MG63 (cell line): ENCODE data around the gene NAPB. TPM values are rescaled to one million over a fixed set of nuclear protein-coding genes. Genes with fewer than 3 reads are reported as not detected.

Experiments used
- DNase-seq: peaks from one replicate; pipeline ENCODE4 v3.0.0-alpha.2; 2020
- H3K27me3 ChIP-seq: fragments of 250-450 bp; sonication (Bioruptor Pico); 2 replicates; pipeline ENCODE4 v1.5.1; 2020; ENCODE audit warnings: mild to moderate bottlenecking, moderate library complexity
- H3K36me3 ChIP-seq: fragments of 250-450 bp; sonication (Bioruptor Pico); 2 replicates; pipeline ENCODE4 v1.5.1; 2020; ENCODE audit warnings: mild to moderate bottlenecking, moderate library complexity
- H3K4me3 ChIP-seq: fragments of 250-450 bp; sonication (Bioruptor Pico); 2 replicates; pipeline ENCODE4 v1.5.1; 2020; ENCODE audit warnings: mild to moderate bottlenecking, moderate library complexity
- H3K9me3 ChIP-seq: fragments of 250-450 bp; sonication (Bioruptor Pico); 2 replicates; pipeline ENCODE4 v1.5.1; 2020; ENCODE audit warnings: mild to moderate bottlenecking, moderate library complexity
- total RNA-seq: library from RNA; depleted of rRNA; stranded (reverse); fragments of >200 nt; shearing (Covaris generic); gene quantifications from 2 replicates; pipeline ENCODE4 v1.2.3, GENCODE V29; 2014; ENCODE audit warnings: low replicate concordance

NAPB gene
- total RNA-seq, 1 experiment from 2014 or later = 0.82 TPM

GRCh38 chr20:23444859-23445258 lies 23.6 kb upstream of the NAPB start:
- no peaks in the 10 kb centered on the region for H3K27me3 ChIP-seq
- DNase-seq = no peak
- no peaks in the 10 kb centered on the region for H3K9me3 ChIP-seq
- no peak overlapping the region for H3K4me3 ChIP-seq
- no peaks in the 10 kb centered on the region for H3K36me3 ChIP-seq

GRCh38 chr20:23442436-23442835 lies 21.1 kb upstream of the NAPB start:
- H3K27me3 ChIP-seq = no peaks in the 10 kb centered on the region
- H3K4me3 ChIP-seq = no peak overlapping the region
- DNase-seq = no peak
- H3K9me3 ChIP-seq = no peaks in the 10 kb centered on the region
- no peaks in the 10 kb centered on the region for H3K36me3 ChIP-seq

- Histone ChIP-seq H3K27me3 (no peaks in the 10 kb centered on the region), H3K36me3 (no peaks in the 10 kb centered on the region), H3K4me3 (no peak overlapping the region)
Observed at GRCh38 chr20:23441850-23442313, 20.6 kb upstream of the NAPB start.

GRCh38 chr20:23440004-23440403 lies 18.7 kb upstream of the NAPB start:
- H3K9me3 ChIP-seq = no peaks in the 10 kb centered on the region
- H3K27me3 ChIP-seq = no peaks in the 10 kb centered on the region
- no peaks in the 10 kb centered on the region for H3K36me3 ChIP-seq
- no peak for DNase-seq
- no peak overlapping the region for H3K4me3 ChIP-seq

More at GRCh38 chr20:23441850-23442313, 20.6 kb upstream of the NAPB start:
- no peaks in the 10 kb centered on the region for H3K9me3 ChIP-seq
- peak; percentile 29 for DNase-seq

GRCh38 chr20:23438661-23439060 lies 17.4 kb upstream of the NAPB start:
- Histone ChIP-seq H3K4me3 (no peak overlapping the region), H3K9me3 (no peaks in the 10 kb centered on the region), H3K27me3 (no peaks in the 10 kb centered on the region), H3K36me3 (no peaks in the 10 kb centered on the region)
- no peak for DNase-seq

DNA sequence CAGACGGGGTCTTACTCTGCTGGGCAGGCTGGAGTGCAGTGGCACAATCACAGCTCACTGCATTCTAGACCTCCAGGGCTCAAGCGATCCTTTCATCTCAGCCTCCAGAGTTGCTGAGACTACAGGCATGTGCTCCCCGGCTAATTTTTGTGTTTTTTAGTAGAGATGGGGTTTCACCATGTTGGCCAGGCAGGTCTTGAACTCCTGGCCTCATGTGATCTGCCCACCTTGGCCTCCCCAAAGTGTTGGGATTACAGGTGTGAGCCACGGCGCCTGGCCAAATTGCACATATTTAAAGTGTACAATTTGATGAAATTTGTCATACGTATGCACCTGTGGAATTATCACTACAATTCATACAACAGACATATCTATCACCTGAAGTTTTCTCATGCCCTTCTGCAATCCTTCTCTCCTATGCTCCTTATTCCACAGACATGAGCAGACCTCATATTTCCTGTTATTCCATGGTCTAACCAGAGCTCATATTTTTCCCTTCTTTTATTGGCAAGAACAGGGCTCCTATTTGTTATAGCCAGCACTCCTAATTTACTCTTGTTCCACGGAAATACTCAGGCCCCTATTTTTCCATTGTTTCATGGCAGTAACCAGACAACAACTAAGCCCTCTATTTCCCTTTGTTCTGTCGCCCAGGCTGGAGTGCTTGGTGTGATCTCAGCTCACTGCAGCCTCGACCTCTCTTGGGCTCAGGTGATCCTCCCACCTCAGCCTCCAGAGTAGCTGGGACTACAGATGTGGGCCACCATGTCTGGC lies 16.0 kb upstream of the NAPB start:
- H3K9me3 ChIP-seq = no peaks in the 10 kb centered on the region
- no peaks in the 10 kb centered on the region for H3K36me3 ChIP-seq
- DNase-seq = no peak
- H3K27me3 ChIP-seq = no peaks in the 10 kb centered on the region
- no peak overlapping the region for H3K4me3 ChIP-seq

DNA sequence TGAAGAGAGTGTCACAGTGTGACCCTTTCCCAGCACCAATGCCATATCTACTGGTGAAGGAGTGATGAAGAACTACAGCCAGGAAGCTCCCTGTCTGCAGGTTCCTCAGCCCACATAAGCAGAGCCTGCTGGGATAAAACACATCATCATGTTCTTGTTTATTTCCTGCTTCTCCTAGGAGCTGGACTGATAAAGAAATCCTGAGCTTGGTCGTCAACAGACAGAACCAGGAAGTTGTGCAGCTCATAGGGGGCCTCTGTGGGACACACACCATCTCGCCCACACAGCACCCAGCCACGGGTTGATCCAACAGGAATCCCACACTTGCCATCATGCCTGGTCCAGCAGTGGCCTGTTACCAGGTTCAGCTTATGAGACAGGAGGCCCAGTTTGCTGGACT lies 15.4 kb upstream of the NAPB start:
- Histone ChIP-seq H3K36me3 (no peaks in the 10 kb centered on the region), H3K27me3 (no peaks in the 10 kb centered on the region), H3K4me3 (no peak overlapping the region), H3K9me3 (no peaks in the 10 kb centered on the region)
- DNase-seq = no peak

DNA sequence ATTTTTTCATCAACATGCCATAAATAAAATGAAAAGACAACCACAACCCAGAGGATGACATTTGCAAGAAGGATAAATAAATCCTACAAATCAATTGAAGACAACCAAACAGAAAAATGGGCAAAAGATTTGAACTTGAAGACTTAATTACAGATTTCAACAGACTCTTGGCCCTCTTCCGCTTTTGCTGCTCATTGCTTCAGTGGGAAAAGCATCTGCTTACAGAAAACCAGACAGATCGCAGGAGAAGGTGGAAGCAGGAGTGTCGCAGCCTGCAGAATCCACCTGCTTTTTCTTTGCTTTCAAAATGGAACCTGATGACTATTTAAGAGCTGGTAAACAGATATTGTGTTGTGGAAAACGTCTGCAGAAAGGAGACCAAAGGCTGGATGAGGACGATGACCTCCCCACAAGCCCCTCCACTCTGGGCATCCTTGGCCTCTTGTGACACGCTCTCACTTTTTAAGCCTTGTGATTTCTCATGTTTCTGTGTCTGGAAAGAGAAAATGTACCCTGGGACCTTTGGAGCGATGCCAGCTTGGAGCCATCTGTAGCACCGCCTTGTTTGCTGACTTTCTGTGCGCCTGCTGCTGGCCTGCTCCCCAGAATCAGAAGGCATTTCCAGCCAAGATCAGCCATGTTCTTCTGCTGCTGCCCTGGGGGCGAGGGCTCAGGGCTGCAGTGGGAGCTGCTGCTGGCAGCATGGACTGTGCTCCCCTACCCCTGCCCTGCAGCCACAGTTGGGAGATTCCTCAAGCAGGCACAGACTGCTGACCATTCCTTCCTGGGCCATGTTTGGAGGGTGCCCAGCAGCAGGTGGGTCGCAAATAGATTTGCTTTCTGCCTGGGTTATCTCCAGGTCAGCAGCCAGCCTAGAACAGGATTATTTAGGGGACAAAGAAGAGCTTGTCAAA lies 14.6 kb upstream of the NAPB start:
- DNase-seq = no peak
- no peak overlapping the region for H3K4me3 ChIP-seq
- no peaks in the 10 kb centered on the region for H3K36me3 ChIP-seq
- H3K27me3 ChIP-seq = no peaks in the 10 kb centered on the region
- no peaks in the 10 kb centered on the region for H3K9me3 ChIP-seq

- H3K27me3 ChIP-seq = no peaks in the 10 kb centered on the region
- DNase-seq = no peak
Observed at GRCh38 chr20:23434521-23435313, 13.4 kb upstream of the NAPB start.

DNA sequence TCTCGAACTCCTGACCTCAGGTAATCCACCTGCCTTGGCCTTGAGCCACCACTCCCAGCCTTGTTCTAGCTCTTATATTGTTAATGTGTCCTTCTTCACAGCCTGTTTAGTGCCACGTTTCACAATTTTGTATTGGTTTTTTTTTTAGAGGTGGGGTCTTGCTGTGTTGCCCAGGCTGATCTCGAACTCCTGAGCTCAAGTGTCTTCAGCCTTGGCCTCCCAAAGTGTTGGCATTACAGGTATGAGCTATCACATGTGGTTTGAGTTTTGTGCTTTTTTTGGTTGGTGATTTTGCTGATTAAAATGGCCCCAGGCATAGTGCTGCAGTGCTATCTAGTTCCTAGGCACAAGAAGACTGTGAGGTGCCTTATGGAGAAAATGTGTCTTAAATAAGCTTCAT lies 12.3 kb upstream of the NAPB start:
- DNase-seq = no peak
- no peaks in the 10 kb centered on the region for H3K9me3 ChIP-seq
- no peak overlapping the region for H3K4me3 ChIP-seq
- no peaks in the 10 kb centered on the region for H3K36me3 ChIP-seq
- no peaks in the 10 kb centered on the region for H3K27me3 ChIP-seq

More at GRCh38 chr20:23434521-23435313, 13.4 kb upstream of the NAPB start:
- H3K4me3 ChIP-seq = no peak overlapping the region
- no peaks in the 10 kb centered on the region for H3K9me3 ChIP-seq
- H3K36me3 ChIP-seq = no peaks in the 10 kb centered on the region

- H3K4me3 ChIP-seq = no peak overlapping the region
- DNase-seq = no peak
- H3K36me3 ChIP-seq = no peaks in the 10 kb centered on the region
- no peaks in the 10 kb centered on the region for H3K9me3 ChIP-seq
- H3K27me3 ChIP-seq = no peaks in the 10 kb centered on the region
Observed at GRCh38 chr20:23425129-23425528, 3.8 kb upstream of the NAPB start.

DNA sequence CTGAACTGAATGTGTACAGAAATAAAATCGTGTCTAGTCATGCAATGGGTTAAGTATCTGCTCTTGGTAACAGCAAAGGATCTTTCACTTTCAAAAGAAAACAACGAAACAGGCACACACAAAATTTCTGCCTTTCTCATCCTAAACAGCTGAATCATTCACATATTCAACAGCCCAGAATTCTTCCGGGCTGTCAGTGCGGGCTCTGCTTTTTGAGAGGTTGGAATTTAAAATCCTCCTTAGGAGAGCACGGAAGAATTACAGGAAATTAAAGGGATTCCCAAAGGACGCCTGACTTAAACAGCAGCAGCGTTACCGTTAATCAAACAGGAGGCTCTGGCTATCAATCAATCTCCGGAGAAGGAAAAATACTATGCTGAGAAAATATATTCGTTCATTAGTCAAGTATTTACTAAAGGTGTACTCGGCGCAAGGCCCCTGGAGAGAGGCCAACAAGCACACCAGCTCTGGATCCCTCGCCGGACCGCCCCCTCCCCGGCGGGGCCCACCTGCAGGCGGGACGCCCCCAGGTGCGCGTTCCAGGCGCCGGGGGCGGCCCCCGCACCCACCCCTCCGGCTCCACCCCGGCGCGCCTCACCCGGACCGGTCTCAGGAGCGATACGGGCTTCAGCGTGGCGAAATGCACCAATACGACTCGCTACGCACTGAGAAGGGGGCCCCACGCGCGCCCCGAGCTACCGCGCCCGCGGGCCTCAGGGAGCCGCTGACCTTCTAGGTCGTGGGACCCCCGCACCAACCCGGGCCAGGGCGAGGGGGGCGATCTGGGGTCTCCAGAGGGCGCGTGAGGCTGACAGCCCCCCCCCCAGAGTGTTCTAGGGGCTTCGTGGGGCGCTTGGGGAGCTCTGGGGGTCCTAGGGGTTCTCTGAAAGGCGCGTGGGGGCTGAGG lies 1.0 kb downstream of the NAPB start:
- H3K9me3 ChIP-seq = no peaks in the 10 kb centered on the region
- DNase-seq = no peak
- H3K36me3 ChIP-seq = no peaks in the 10 kb centered on the region
- H3K4me3 ChIP-seq = peak overlapping the region; percentile 73
- H3K27me3 ChIP-seq = no peaks in the 10 kb centered on the region

DNA sequence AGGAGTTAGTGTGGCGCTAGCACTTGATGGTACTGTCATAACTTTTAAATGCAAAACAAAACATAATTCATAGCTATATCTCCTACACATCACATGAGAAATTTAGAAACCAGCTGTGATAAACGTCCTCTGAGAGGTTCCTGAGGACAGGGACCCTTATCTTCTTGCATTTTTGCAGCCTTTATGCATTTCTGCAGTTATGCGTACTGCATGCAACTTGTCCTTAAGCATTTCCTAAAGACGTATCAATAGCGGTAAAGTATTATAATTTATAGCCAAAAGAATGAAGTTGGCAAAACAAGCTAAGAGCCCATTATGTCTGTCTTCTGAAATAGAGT lies 1.7 kb downstream of the NAPB start:
- no peaks in the 10 kb centered on the region for H3K27me3 ChIP-seq
- H3K36me3 ChIP-seq = no peaks in the 10 kb centered on the region
- peak overlapping the region; percentile 73 for H3K4me3 ChIP-seq
- H3K9me3 ChIP-seq = no peaks in the 10 kb centered on the region
- no peak for DNase-seq

DNA sequence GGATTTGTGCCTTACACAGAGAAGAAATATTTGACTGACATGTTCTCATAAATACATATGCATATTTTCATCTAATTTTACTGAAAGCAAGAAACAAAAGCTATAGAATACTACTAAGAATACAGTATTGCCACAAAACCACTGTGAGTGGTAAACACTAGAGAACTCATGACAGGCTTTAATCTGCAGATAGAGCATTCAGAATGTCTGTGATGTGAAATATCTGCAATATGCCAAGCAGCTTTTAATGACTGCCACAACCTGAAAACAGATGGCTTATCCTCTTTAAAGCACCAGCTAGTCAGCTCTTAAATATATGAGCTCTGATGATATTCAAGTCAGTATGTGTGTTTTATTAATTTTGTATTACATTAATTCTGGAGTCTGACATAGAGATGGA lies 3.4 kb downstream of the NAPB start:
- Histone ChIP-seq H3K36me3 (no peaks in the 10 kb centered on the region), H3K9me3 (no peaks in the 10 kb centered on the region), H3K27me3 (no peaks in the 10 kb centered on the region), H3K4me3 (no peak overlapping the region)
- DNase-seq = no peak

DNA sequence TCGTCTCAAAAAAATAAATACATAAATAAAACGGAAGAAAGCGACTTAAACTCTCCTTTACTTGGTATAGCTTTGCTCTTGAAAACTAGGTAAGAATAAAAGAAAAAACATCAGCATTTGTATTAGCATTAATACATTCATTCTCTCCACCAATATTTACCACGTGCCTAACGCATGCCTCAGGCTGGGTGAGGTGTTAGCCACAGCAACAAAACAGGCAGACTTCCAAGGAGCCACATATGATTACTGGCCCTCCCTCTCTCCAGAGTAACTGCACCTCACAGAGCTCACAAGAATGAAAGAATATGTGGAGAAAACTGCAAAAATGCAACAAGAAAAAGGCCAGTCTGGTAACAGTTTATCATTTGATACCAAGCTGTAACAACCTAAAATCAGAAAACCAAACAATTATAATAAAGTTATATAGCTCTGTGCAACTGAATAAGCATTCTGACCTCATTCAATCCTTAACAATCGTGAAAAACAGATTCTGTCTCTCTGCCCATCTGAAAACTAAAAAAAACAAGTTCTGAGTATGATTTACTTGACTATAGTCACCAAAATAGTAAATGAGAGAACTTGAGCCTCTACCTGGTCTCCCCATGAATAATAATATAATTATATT lies 5.2 kb downstream of the NAPB start:
- Histone ChIP-seq H3K4me3 (no peak overlapping the region), H3K9me3 (no peaks in the 10 kb centered on the region), H3K27me3 (no peaks in the 10 kb centered on the region), H3K36me3 (no peaks in the 10 kb centered on the region)
- no peak for DNase-seq

DNA sequence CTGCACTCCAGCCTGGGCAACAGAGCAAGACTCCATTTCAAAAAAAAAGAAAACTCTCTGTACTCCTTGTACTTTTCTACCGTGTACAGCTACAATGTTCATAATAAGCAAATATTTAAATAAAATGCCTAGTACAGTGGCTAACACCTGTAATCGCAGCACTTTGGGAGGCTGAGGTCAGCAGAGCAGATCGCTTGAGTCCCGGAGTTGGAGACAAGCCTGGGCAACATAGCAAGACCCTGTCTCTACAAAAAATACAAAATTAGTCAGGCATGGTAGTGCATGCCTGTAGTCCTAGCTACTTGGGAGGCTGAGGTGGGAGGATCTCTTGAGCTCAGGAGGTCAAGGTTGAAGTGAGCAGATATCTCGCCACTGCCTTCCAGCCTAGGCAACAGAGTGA lies 5.7 kb downstream of the NAPB start:
- Histone ChIP-seq H3K27me3 (no peaks in the 10 kb centered on the region), H3K9me3 (no peaks in the 10 kb centered on the region), H3K36me3 (no peaks in the 10 kb centered on the region), H3K4me3 (no peak overlapping the region)
- DNase-seq = no peak
